Calu3 (cell line): Measurements from ENCODE around the gene TYMP. TPM values are rescaled to one million over a fixed set of nuclear protein-coding genes. Genes with fewer than 3 reads are reported as not detected.

Source experiments
- BruUV-seq: library from RNA; stranded (reverse); fragments of 400-500 nt; replicated peaks from 2 replicates; lab custom pipeline; 2021; lab: Mats Ljungman, UMichigan
- CTCF ChIA-PET: fragments of 300-600 bp; sonication (Branson Sonifier 250); formaldehyde crosslinking; loops from one replicate; lab custom pipeline; 2022; ENCODE audit warnings: antibody characterized with exemption; lab: Charles Lee
- DNase-seq: peaks from one replicate; pipeline ENCODE4 v3.0.0; 2022
- H3K27ac Mint-ChIP-seq: one replicate; pipeline ENCODE4 v1.8.0; 2022; ENCODE audit warnings: mixed read lengths; ENCODE audit not compliant: unreplicated experiment
- H3K27me3 Mint-ChIP-seq: one replicate; pipeline ENCODE4 v1.8.0; 2022; ENCODE audit warnings: mixed read lengths; ENCODE audit not compliant: unreplicated experiment
- H3K36me3 Mint-ChIP-seq: one replicate; pipeline ENCODE4 v1.8.0; 2022; ENCODE audit warnings: mild to moderate bottlenecking, moderate library complexity, mixed read lengths; ENCODE audit not compliant: insufficient read depth, unreplicated experiment
- H3K4me1 Mint-ChIP-seq: one replicate; pipeline ENCODE4 v1.8.0; 2022; ENCODE audit warnings: mild to moderate bottlenecking, low read depth, mixed read lengths; ENCODE audit not compliant: unreplicated experiment
- H3K4me3 Mint-ChIP-seq: one replicate; pipeline ENCODE4 v1.8.0; 2022; ENCODE audit warnings: mild to moderate bottlenecking, low read depth, moderate library complexity, mixed read lengths; ENCODE audit not compliant: unreplicated experiment
- H3K9me3 Mint-ChIP-seq: one replicate; pipeline ENCODE4 v1.8.0; 2022; ENCODE audit warnings: low read depth, mixed read lengths; ENCODE audit not compliant: unreplicated experiment
- CTCF ChIP-seq: fragments of 200-600 bp; IDR thresholded peaks from one replicate; pipeline ENCODE4 v1.8.0; 2022; ENCODE audit warnings: antibody characterized with exemption; ENCODE audit not compliant: unreplicated experiment
- intact Hi-C: fragments of 100-400 bp; cut with micrococcal nuclease; formaldehyde crosslinking; loops from one replicate; pipeline ENCODE4 v1.10.0; 2022; ENCODE audit not compliant: unreplicated experiment
- total RNA-seq: library from RNA; stranded (reverse); gene quantifications from 2 replicates; pipeline ENCODE4 v1.2.3, GENCODE V29; 2022

TYMP gene
- total RNA-seq, 1 experiment from 2014 or later, result 44.1 TPM

DNA sequence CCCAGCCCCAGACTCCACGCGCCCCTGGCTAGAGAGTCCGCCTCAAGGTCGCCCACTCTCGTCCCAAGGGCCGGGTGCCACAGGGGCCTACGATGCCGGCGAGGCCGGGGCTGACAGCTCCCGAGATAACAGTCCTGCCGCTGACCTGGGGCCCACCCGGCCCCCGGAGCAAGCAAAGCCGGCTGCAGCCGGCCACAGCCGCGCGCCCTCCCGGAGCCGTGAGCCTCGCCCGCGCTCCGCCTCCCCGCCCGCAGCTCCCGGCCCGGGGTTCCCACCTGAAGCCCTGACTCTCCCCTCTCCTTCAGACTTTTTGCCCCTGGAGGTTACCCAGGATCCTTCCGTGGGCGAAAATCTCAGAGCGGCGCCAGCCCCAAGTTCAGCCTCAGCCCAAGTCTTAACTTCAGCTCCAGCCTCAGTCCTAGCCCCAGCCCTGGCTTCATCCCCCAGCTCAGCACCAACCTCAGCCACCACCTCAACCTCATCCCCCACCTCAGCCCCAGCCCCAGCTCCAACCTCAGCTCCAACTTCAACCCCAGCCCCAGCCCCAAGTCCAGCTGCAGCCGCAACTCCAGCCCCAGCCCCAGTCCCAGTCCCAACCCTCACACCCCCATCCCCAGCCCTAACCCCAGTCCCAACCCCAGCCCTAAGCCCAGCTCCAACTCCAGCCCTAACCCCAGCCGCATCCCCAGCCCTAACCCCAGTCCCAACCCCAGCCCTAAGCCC lies 17.6 kb upstream of the TYMP start:
- no peaks in the 10 kb centered on the region for H3K9me3 Mint-ChIP-seq
- CTCF ChIA-PET, result no interaction called here
- H3K4me1 Mint-ChIP-seq, result peaks cover 19% of the 10 kb centered on the region
- BruUV-seq, result no TSS peak
- DNase-seq, result no peak
- H3K4me3 Mint-ChIP-seq, result no peak overlapping the region
- intact Hi-C loops, result no loop called here
- no peak overlapping the region for H3K27ac Mint-ChIP-seq
- H3K36me3 Mint-ChIP-seq, result peaks cover 10% of the 10 kb centered on the region
- TF ChIP-seq CTCF, result no peak
- no peaks in the 10 kb centered on the region for H3K27me3 Mint-ChIP-seq

DNA sequence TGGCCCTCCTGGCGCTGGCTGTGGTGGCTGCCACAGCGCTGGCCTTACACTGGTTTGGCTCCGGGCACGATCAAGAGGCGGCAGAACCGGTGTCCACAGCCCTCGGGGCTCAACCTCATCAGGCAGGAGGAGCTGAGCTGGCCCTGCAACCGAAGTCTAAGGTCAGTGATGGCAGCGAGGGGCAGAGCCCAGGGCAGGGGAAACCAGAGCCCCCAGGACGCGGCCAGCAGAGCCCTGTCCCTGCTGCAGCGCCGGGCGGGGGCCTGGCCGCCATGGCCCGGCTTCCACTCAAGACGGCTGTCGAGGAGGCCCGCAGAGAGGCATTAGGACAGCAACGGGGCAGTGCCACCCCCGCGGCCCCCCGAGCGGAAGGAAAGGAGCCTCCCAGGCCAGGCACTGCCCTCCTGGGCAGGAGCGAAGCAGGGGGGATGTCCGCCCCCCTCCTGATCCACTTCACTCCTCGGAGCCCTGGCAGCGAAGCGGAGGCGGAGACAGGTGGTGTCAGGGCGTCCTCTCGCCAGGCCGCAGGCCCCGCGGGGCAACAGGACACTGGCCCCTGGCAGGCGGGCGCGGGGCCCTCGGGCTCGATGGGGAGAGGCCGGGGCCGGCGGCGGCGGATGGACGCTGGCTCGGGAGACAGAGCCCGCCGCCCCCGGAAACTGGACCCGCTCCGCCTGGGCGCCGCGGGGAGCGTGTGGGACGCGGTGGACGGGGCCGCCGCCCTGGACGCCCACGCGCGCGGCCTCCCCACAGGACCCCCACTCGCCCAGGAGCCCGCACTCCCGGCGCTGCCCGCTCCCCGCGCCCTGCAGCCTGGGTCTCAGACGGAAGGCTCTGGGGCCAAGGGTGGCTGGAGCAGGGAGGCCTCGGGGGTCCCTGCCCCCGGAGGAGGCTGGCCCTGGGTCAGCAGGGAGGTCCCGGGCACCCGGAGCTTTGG lies 16.8 kb upstream of the TYMP start:
- intact Hi-C loops, result no loop called here
- no peak for DNase-seq
- peak overlapping the region; percentile 43 for H3K4me3 Mint-ChIP-seq
- peaks cover 23% of the 10 kb centered on the region for H3K4me1 Mint-ChIP-seq
- peaks cover 13% of the 10 kb centered on the region for H3K36me3 Mint-ChIP-seq
- BruUV-seq, result no TSS peak
- no peak for TF ChIP-seq CTCF
- CTCF ChIA-PET, result interaction anchor here (0.5 to 1.8 kb wide), 2 partner anchors 16 to 34 kb away, joined by 7 to 8 read pairs; partner anchors contain the start of gene SYCE3
- peak overlapping the region; percentile 92 for H3K27ac Mint-ChIP-seq
- H3K9me3 Mint-ChIP-seq, result no peaks in the 10 kb centered on the region
- no peaks in the 10 kb centered on the region for H3K27me3 Mint-ChIP-seq

DNA sequence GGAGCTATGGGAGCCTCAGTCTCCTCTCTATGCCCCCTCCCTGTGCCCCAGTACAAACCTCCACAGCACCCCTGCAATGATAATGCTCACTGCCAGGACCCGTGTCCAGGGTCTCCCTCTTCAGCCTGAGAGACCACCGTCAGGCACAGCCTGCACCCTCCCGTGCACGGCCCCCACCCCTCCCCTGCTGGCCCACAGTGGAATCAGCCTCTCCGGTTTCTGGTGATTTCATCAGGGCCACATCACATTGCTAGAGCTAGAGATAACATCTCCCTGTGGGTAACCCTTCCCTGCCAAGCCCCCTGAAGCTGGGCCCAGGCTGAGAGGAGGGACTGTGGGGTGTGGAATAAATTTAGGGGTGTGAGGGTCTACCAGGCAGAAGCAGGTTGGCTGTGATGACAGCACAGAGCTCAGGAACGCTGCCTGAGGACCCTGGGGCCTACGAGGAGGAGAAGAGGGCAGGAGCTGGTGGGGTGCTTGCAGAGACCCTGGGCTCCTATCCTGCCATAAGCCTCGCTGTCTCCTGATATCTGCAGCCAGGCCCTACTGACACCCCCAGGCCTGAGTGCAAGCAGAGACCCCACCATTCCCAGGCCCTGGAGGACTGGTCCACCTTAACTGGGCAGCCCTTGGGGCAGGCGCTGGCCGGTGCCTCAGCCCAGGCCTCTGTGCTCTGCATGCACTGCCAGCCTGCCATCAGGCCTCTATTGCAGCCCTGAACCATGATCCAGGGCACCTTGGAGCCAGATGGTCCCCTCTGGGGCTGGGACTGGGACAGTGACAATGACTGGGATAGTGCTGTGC lies 15.9 kb upstream of the TYMP start, which contains the start of gene KLHDC7B:
Gene KLHDC7B, plus strand, starts transcription at position 378 of the 804 bp plus-strand sequence. Its CDS starts 345 bp downstream, at position 723.
- intact Hi-C loops, result no loop called here
- H3K36me3 Mint-ChIP-seq, result peaks cover 22% of the 10 kb centered on the region
- CTCF ChIA-PET, result interaction anchor here (0.5 to 1.8 kb wide), 5 partner anchors 17 to 88 kb away, joined by 3 to 8 read pairs (median 3); partner anchors contain the start of genes ARSA, SCO2 and SYCE3
- H3K27me3 Mint-ChIP-seq, result no peaks in the 10 kb centered on the region
- no peak for DNase-seq
- H3K9me3 Mint-ChIP-seq, result no peaks in the 10 kb centered on the region
- peaks cover 30% of the 10 kb centered on the region for H3K4me1 Mint-ChIP-seq
- H3K4me3 Mint-ChIP-seq, result peak within 1 kb of the TSS; percentile 43
- BruUV-seq, result no TSS peak
- TF ChIP-seq CTCF, result no peak
- peak within 1 kb of the TSS; percentile 92 for H3K27ac Mint-ChIP-seq
